Activated CD4-positive, CD25-positive, alpha-beta regulatory T cell treated with anti-CD3 and anti-CD28 coated beads, Interleukin-2, amount 50 U/mL, for 72 hours (primary cell): ENCODE results near the gene ANKMY1.

Experiments
- DNase-seq: peaks from one replicate; pipeline ENCODE4 v3.0.0; 2021

ANKMY1 gene

GRCh38 chr2:240431661-240432424, 125.9 kb downstream of the ANKMY1 start:
- peak; percentile 18 for DNase-seq

GRCh38 chr2:240431271-240431660, 126.5 kb downstream of the ANKMY1 start:
- DNase-seq = peak; percentile 24

GRCh38 chr2:240430595-240430994, 127.2 kb downstream of the ANKMY1 start:
- DNase-seq = peak; percentile 17

GRCh38 chr2:240429872-240430491, 127.8 kb downstream of the ANKMY1 start:
- no peak for DNase-seq
